ENCODE data around the gene C1GALT1C1L.

C1GALT1C1L gene

GRCh38 chr2:43631618-43632317, 44.5 kb downstream of the C1GALT1C1L start:
- peaks cover 0 to 3% (median 0%) of the 10 kb centered on the region in 5 donors for H3K9me3 ChIP-seq (ENCODE audit: control insufficient read depth in 5 of 5, low read length in 5 of 5)
- H3K36me3 ChIP-seq (ENCODE audit: control insufficient read depth in 5 of 5, insufficient read depth in 5 of 5, low read length in 5 of 5) = no peaks in the 10 kb centered on the region
- H3K4me1 ChIP-seq (ENCODE audit: control insufficient read depth in 5 of 5, insufficient read depth in 5 of 5, low read length in 5 of 5) = peaks cover 0 to 13% (median 5%) of the 10 kb centered on the region in 5 donors
- no peak overlapping the region for H3K9ac ChIP-seq (ENCODE audit: low read length in 5 of 5)
- H3K27me3 ChIP-seq (ENCODE audit: control insufficient read depth in 5 of 5, insufficient read depth in 4 of 5, low read length in 5 of 5) = peaks cover 0 to 22% (median 6%) of the 10 kb centered on the region in 5 donors
- no peak overlapping the region for H3K27ac ChIP-seq (ENCODE audit: low read depth, low read length)
- no peak overlapping the region for H3K4me3 ChIP-seq (ENCODE audit: low read depth in 1 of 5, low read length in 5 of 5)

All from subcutaneous abdominal adipose tissue (tissue), 5 donors.